IPS-18a (cell line): ENCODE measurements around the gene XRCC5.
A peak's percentile ranks its signal among the peaks of the same experiment; 100 is the strongest.

Experiments
- H3K27ac ChIP-seq: one replicate; pipeline ENCODE4 v1.5.1; 2013; ENCODE audit warnings: low read length
- H3K27me3 ChIP-seq: one replicate; pipeline ENCODE4 v1.6.1; 2013; ENCODE audit warnings: mild to moderate bottlenecking, low read length; ENCODE audit not compliant: control insufficient read depth, insufficient read depth
- H3K36me3 ChIP-seq: one replicate; pipeline ENCODE4 v1.6.1; 2013; ENCODE audit warnings: low read depth, low read length; ENCODE audit not compliant: control insufficient read depth
- H3K4me1 ChIP-seq: one replicate; pipeline ENCODE4 v1.6.1; 2013; ENCODE audit warnings: low read depth, low read length; ENCODE audit not compliant: control insufficient read depth
- H3K4me3 ChIP-seq: one replicate; pipeline ENCODE4 v1.5.1; 2013; ENCODE audit warnings: low read length
- H3K9ac ChIP-seq: one replicate; pipeline ENCODE4 v1.6.1; 2013; ENCODE audit warnings: mild to moderate bottlenecking, low read length, moderate library complexity
- H3K9me3 ChIP-seq: one replicate; pipeline ENCODE4 v1.6.1; 2013; ENCODE audit warnings: low read depth, low read length; ENCODE audit not compliant: control insufficient read depth

XRCC5 gene

GRCh38 chr2:216090369-216090786 lies 18.8 kb upstream of the XRCC5 start:
- Histone ChIP-seq H3K4me3 (no peak overlapping the region), H3K36me3 (no peaks in the 10 kb centered on the region), H3K9me3 (no peaks in the 10 kb centered on the region), H3K9ac (no peak overlapping the region), H3K4me1 (no peaks in the 10 kb centered on the region), H3K27me3 (no peaks in the 10 kb centered on the region), H3K27ac (no peak overlapping the region)

DNA sequence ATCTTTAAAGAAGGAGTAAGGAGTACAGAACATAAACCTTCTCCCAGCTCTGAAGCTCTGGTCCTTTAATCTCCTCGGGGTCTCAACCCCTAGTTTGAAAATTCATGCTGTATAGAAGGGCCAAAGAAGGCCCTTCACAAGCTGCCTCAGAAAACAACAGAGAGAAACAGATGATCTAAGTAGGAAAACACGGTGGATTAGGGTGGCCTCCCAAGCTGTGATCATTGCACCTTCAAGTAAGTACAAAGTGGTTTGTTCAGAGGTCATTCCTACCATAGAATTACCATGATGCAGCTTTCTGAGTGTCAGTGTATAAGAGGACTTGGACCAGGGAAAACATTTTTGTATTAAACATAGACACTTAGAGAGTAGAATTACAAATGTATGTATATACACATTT lies 16.5 kb upstream of the XRCC5 start:
- Histone ChIP-seq H3K36me3 (no peaks in the 10 kb centered on the region), H3K9ac (no peak overlapping the region), H3K4me1 (no peaks in the 10 kb centered on the region), H3K9me3 (no peaks in the 10 kb centered on the region), H3K4me3 (no peak overlapping the region), H3K27me3 (no peaks in the 10 kb centered on the region), H3K27ac (no peak overlapping the region)

DNA sequence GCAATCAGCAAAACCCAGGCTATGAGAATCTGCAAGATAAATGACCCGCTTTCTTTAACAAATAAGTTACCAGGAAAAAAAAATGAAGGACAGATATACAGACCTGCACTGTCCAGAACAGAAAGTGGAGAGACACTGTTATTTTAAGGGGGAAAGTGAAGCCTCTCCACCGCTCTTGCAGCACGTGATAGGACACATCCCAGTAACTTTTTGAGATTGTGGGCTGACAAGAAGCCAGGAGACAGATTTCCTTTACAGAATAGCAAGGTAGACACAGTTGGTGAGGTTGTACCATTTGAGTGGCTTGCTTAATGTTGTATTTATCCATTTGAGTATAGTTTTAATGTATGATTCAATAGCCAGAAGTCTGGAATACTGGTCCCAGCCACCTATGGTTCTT lies 14.4 kb upstream of the XRCC5 start:
- Histone ChIP-seq H3K27ac (no peak overlapping the region), H3K4me3 (no peak overlapping the region), H3K9me3 (no peaks in the 10 kb centered on the region), H3K9ac (no peak overlapping the region), H3K27me3 (no peaks in the 10 kb centered on the region), H3K36me3 (no peaks in the 10 kb centered on the region), H3K4me1 (no peaks in the 10 kb centered on the region)

GRCh38 chr2:216098421-216099334 lies 10.5 kb upstream of the XRCC5 start:
- no peak overlapping the region for H3K4me3 ChIP-seq
- H3K9ac ChIP-seq, result no peak overlapping the region
- no peaks in the 10 kb centered on the region for H3K9me3 ChIP-seq
- no peaks in the 10 kb centered on the region for H3K36me3 ChIP-seq
- no peak overlapping the region for H3K27ac ChIP-seq
- H3K27me3 ChIP-seq, result no peaks in the 10 kb centered on the region
- H3K4me1 ChIP-seq, result no peaks in the 10 kb centered on the region

- H3K27me3 ChIP-seq, result no peaks in the 10 kb centered on the region
These were observed 8.0 kb upstream of the XRCC5 start for GRCh38 chr2:216101109-216101508.

GRCh38 chr2:216103213-216103612 lies 5.9 kb upstream of the XRCC5 start:
- Histone ChIP-seq H3K27me3 (no peaks in the 10 kb centered on the region), H3K27ac (no peak overlapping the region), H3K4me3 (no peak overlapping the region), H3K9me3 (no peaks in the 10 kb centered on the region), H3K36me3 (no peaks in the 10 kb centered on the region), H3K9ac (no peak overlapping the region), H3K4me1 (peaks cover 7% of the 10 kb centered on the region)

More at GRCh38 chr2:216101109-216101508, 8.0 kb upstream of the XRCC5 start:
- H3K27ac ChIP-seq, result no peak overlapping the region
- H3K9ac ChIP-seq, result no peak overlapping the region
- no peaks in the 10 kb centered on the region for H3K4me1 ChIP-seq
- no peak overlapping the region for H3K4me3 ChIP-seq
- H3K36me3 ChIP-seq, result no peaks in the 10 kb centered on the region
- no peaks in the 10 kb centered on the region for H3K9me3 ChIP-seq

GRCh38 chr2:216104691-216105090 lies 4.5 kb upstream of the XRCC5 start:
- H3K36me3 ChIP-seq, result no peaks in the 10 kb centered on the region
- H3K27ac ChIP-seq, result no peak overlapping the region
- no peaks in the 10 kb centered on the region for H3K27me3 ChIP-seq
- H3K4me3 ChIP-seq, result no peak overlapping the region
- H3K9me3 ChIP-seq, result no peaks in the 10 kb centered on the region
- no peak overlapping the region for H3K9ac ChIP-seq
- H3K4me1 ChIP-seq, result peaks cover 11% of the 10 kb centered on the region

DNA sequence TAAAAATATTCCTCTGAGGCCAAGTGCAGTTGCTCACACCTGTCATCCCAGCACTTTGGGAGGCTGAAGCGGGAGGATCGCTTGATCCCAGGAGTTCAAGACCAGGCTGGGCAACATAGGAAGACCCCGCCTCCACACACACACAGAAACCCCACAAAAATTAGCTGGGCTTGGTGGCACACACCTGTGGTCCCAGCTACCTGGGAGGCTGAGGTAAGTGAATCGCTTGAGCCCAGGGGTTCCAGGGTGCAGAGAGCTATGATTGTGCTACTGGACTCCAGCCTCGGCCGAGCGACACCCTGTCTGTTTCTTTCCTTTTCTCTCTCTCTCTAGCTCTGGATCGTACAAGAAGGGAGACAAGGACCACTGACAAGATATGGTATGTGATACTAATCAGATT lies 1.8 kb upstream of the XRCC5 start:
- H3K9ac ChIP-seq, result peak overlapping the region; percentile 98
- H3K4me3 ChIP-seq, result peak overlapping the region; percentile 7
- H3K36me3 ChIP-seq, result peaks cover 21% of the 10 kb centered on the region
- peaks cover 22% of the 10 kb centered on the region for H3K4me1 ChIP-seq
- no peaks in the 10 kb centered on the region for H3K27me3 ChIP-seq
- H3K27ac ChIP-seq, result no peak overlapping the region
- no peaks in the 10 kb centered on the region for H3K9me3 ChIP-seq

GRCh38 chr2:216107760-216108159 lies 1.4 kb upstream of the XRCC5 start:
- H3K27ac ChIP-seq, result no peak overlapping the region
- no peaks in the 10 kb centered on the region for H3K9me3 ChIP-seq
- peak overlapping the region; percentile 98 for H3K9ac ChIP-seq
- peaks cover 22% of the 10 kb centered on the region for H3K4me1 ChIP-seq
- H3K27me3 ChIP-seq, result no peaks in the 10 kb centered on the region
- H3K36me3 ChIP-seq, result peaks cover 25% of the 10 kb centered on the region
- H3K4me3 ChIP-seq, result peak overlapping the region; percentile 97

GRCh38 chr2:216108310-216108966 lies 710 bp upstream of the XRCC5 start:
- H3K9me3 ChIP-seq, result no peaks in the 10 kb centered on the region
- peaks cover 32% of the 10 kb centered on the region for H3K36me3 ChIP-seq
- peak overlapping the region; percentile 97 for H3K4me3 ChIP-seq
- peak overlapping the region; percentile 98 for H3K9ac ChIP-seq
- peaks cover 22% of the 10 kb centered on the region for H3K4me1 ChIP-seq
- H3K27me3 ChIP-seq, result no peaks in the 10 kb centered on the region
- peak overlapping the region; percentile 8 for H3K27ac ChIP-seq

DNA sequence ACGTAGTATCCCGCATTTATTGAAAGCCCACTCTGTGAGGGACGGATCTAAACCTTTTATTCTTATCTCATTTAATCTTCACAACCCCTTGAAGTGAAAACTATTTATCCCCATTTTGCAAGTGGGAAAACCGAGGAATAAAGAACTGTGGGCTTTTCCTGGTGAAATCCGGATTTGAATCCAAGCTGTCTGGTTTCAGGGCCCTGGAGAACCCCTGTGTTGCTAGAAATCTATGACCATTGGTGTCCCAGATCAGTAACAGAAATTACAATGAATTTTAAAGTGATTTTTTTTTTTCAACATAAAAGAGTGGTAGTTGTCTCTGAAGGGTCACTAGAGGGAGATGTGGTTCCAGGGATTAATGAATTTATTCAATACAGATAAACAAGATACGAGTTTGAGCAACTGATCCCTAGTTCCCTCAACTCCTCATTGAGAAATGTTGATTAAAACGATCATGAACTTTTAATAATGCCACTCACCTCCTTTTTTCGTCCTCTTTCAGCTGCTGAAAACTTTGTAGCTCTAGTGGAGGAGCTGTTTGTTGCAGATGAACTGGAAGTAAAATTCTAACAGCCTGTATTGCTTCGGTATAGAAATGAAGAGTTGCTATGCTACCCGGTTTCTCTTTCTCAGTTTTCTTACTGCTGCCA lies 940 bp downstream of the XRCC5 start:
- Histone ChIP-seq H3K9ac (peak overlapping the region; percentile 98), H3K9me3 (no peaks in the 10 kb centered on the region), H3K4me3 (peak overlapping the region; percentile 97), H3K27me3 (no peaks in the 10 kb centered on the region), H3K4me1 (peaks cover 29% of the 10 kb centered on the region), H3K36me3 (peaks cover 42% of the 10 kb centered on the region), H3K27ac (peak overlapping the region; percentile 74)
